GM18907 (cell line): ENCODE results near the gene SPAAR.

Source experiments
- ATAC-seq: cut with Tn5 transposase; IDR thresholded peaks from one replicate; pipeline ENCODE4 v1.9.1; 2021; ENCODE audit warnings: mild to moderate bottlenecking, moderate library complexity; ENCODE audit not compliant: unreplicated experiment

The SPAAR gene

GRCh38 chr9:35944173-35944572 is 34.9 kb downstream of the SPAAR start:
- ATAC-seq, result no peak

- no peak for ATAC-seq
Measured at GRCh38 chr9:35944841-35945240, 35.6 kb downstream of the SPAAR start.

- no peak for ATAC-seq
Measured at GRCh38 chr9:35945341-35946018, 36.2 kb downstream of the SPAAR start.

GRCh38 chr9:35948451-35948850 is 39.2 kb downstream of the SPAAR start:
- no peak for ATAC-seq

GRCh38 chr9:35948901-35949318 is 39.6 kb downstream of the SPAAR start:
- ATAC-seq, result no peak

- no peak for ATAC-seq
Measured at GRCh38 chr9:35951736-35952135, 42.4 kb downstream of the SPAAR start.

GRCh38 chr9:35952526-35953191 is 43.4 kb downstream of the SPAAR start:
- ATAC-seq, result no peak

- ATAC-seq, result no peak
Measured at GRCh38 chr9:35954942-35955546, 45.8 kb downstream of the SPAAR start.

GRCh38 chr9:35956651-35957050 is 47.4 kb downstream of the SPAAR start:
- no peak for ATAC-seq

- no peak for ATAC-seq
Measured at GRCh38 chr9:35958104-35958837, 49.0 kb downstream of the SPAAR start, which contains the start of gene OR2S2. Gene OR2S2, minus strand, starts transcription at chr9:35958154. Its CDS starts 56 bp downstream, at chr9:35958098.

GRCh38 chr9:35960039-35960655 is 50.9 kb downstream of the SPAAR start:
- no peak for ATAC-seq
